Measurements from ENCODE around the gene SNX1.

SNX1 gene

GRCh38 chr15:64162869-64163658 is 67.3 kb downstream of the SNX1 start, which contains the start of gene PPIB:
TSS of gene PPIB (minus strand) at chr15:64163022. CDS start at chr15:64162986, 36 bp downstream.
- in situ Hi-C loops (cut with MboI; ENCODE audit: low sequenced_read_pairs, unreplicated experiment) = no loop called here
- peak; percentile 97 for DNase-seq (ENCODE audit: low spot score)
- TF ChIP-seq CTCF (IDR thresholded peaks at IDR 0.05; ENCODE audit: borderline replicate concordance, control extremely low read depth, extremely low read depth, insufficient read depth, missing control alignments) = peak; percentile 74

- DNase-seq (ENCODE audit: low spot score) = no peak
- in situ Hi-C loops (cut with MboI; ENCODE audit: low sequenced_read_pairs, unreplicated experiment) = no loop called here
- no peak for TF ChIP-seq CTCF (IDR thresholded peaks at IDR 0.05; ENCODE audit: borderline replicate concordance, control extremely low read depth, extremely low read depth, insufficient read depth, missing control alignments)
Observed at GRCh38 chr15:64163659-64164362, 68.0 kb downstream of the SNX1 start.

- no peak for TF ChIP-seq CTCF (IDR thresholded peaks at IDR 0.05; ENCODE audit: borderline replicate concordance, control extremely low read depth, extremely low read depth, insufficient read depth, missing control alignments)
- in situ Hi-C loops (cut with MboI; ENCODE audit: low sequenced_read_pairs, unreplicated experiment) = no loop called here
- DNase-seq (ENCODE audit: low spot score) = no peak
Observed at GRCh38 chr15:64164436-64164835, 68.7 kb downstream of the SNX1 start.

GRCh38 chr15:64166102-64166890 is 70.5 kb downstream of the SNX1 start:
- in situ Hi-C loops (cut with MboI; ENCODE audit: low sequenced_read_pairs, unreplicated experiment) = no loop called here
- no peak for TF ChIP-seq CTCF (IDR thresholded peaks at IDR 0.05; ENCODE audit: borderline replicate concordance, control extremely low read depth, extremely low read depth, insufficient read depth, missing control alignments)
- DNase-seq (ENCODE audit: low spot score) = no peak

GRCh38 chr15:64180235-64180824 is 84.5 kb downstream of the SNX1 start:
- peak; percentile 48 for DNase-seq (ENCODE audit: low spot score)
- in situ Hi-C loops (cut with MboI; ENCODE audit: low sequenced_read_pairs, unreplicated experiment) = no loop called here
- TF ChIP-seq CTCF (IDR thresholded peaks at IDR 0.05; ENCODE audit: borderline replicate concordance, control extremely low read depth, extremely low read depth, insufficient read depth, missing control alignments) = no peak

- DNase-seq (ENCODE audit: low spot score) = no peak
- TF ChIP-seq CTCF (IDR thresholded peaks at IDR 0.05; ENCODE audit: borderline replicate concordance, control extremely low read depth, extremely low read depth, insufficient read depth, missing control alignments) = no peak
- in situ Hi-C loops (cut with MboI; ENCODE audit: low sequenced_read_pairs, unreplicated experiment) = no loop called here
Observed at GRCh38 chr15:64182859-64183370, 87.1 kb downstream of the SNX1 start.
